Activated naive CD4-positive, alpha-beta T cell treated with anti-CD3 and anti-CD28 coated beads, Interleukin-2, amount 50 U/mL, for 24 hours (primary cell): ENCODE measurements around the gene PACRG.

Source experiments
- H3K27ac Mint-ChIP-seq: one replicate; pipeline ENCODE4 v1.8.0; 2021; ENCODE audit warnings: mild to moderate bottlenecking, mixed read lengths
- H3K27me3 Mint-ChIP-seq: one replicate; pipeline ENCODE4 v1.8.0; 2021; ENCODE audit warnings: mixed read lengths
- H3K36me3 Mint-ChIP-seq: one replicate; pipeline ENCODE4 v1.8.0; 2021; ENCODE audit warnings: mixed read lengths
- H3K4me1 Mint-ChIP-seq: one replicate; pipeline ENCODE4 v1.8.0; 2021; ENCODE audit warnings: mixed read lengths
- H3K4me3 Mint-ChIP-seq: one replicate; pipeline ENCODE4 v1.8.0; 2021; ENCODE audit warnings: mild to moderate bottlenecking, mixed read lengths
- H3K9me3 Mint-ChIP-seq: one replicate; pipeline ENCODE4 v1.8.0; 2021; ENCODE audit warnings: mixed read lengths

The PACRG gene

DNA sequence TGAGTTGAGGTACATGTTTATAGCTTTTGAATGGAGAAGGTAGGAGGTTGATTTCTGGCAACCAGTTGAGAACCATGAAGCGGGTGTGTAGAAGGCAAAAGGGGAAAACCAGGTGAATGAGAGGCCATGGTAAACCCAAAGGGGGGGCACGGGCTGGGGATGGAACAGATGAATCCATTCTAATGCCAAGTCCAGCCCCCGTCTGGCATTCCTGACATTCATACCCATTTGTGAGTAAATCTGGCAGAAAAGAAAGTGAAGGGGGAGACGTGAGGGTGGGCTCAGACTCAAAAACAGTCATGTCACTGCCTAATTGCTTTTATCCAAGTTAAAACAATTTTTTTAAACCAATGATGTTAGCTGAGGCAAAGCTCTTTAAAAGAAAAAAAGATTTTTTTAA lies 513.9 kb downstream of the PACRG start:
- Mint-ChIP-seq H3K27ac (no peak overlapping the region), H3K4me1 (no peaks in the 10 kb centered on the region), H3K27me3 (peaks cover 9% of the 10 kb centered on the region), H3K36me3 (no peaks in the 10 kb centered on the region), H3K9me3 (no peaks in the 10 kb centered on the region), H3K4me3 (no peak overlapping the region)

DNA sequence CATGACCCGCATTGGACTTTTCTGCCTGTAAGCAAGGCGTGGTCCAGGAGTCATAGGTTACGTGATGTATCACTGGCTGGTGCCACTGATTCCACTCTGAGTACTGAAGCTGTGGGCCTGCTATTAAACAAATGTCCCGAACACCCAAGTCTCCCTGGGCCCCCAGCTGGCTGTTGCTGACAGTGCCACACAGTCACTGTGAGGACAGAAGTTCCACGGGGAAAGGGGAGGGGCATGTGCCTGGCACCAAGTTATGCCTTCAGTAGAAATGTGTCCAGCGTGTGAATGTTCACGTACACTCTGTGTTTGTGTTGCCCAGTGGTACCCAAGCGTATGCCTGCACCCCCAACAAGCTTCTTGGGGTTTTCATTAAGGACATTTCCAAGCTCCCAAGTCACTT lies 515.3 kb downstream of the PACRG start:
- Mint-ChIP-seq H3K27ac (no peak overlapping the region), H3K36me3 (no peaks in the 10 kb centered on the region), H3K4me3 (no peak overlapping the region), H3K4me1 (no peaks in the 10 kb centered on the region), H3K27me3 (peaks cover 13% of the 10 kb centered on the region), H3K9me3 (no peaks in the 10 kb centered on the region)

DNA sequence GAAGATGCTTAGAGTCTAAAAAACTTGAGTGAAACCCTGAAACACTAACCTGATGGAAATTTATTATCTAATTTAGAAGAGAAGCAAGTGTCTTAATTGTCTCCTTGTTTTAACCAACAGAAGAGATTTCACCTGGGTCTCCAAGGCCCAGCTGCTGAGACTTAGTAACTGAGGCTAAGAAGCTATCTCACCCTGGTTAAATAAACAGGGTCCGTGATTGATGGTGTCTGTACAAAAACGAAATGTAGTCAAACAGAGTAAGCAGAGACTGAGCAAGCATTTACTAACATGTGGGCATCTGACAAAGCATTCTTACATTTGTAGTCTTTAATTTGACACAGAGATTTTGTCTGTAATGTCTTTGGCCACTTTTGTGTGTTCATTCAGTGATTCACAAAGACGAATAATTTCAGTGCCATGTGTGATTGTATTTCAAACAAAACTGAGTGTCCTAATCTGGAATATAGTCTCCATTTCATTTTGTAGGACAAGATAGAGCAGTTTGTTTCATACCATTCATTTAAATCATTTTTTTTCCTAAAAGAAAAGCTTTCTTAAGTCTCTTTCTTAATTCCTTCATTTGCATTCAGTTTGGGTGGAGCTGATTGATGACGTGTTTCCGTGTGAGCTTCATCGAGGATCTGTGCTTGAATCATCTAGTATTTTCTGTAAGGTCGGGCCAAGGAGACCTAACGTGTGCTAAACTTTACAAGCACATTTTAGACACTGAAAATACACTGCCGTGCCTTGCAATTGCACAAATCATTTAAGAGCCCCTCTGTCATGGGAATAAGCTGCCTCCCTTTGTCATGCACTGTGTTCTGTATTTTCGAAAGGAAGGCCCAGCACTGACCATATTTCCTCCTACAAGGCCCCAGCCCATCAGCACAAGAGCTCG lies 516.2 kb downstream of the PACRG start:
- H3K9me3 Mint-ChIP-seq, result no peaks in the 10 kb centered on the region
- H3K36me3 Mint-ChIP-seq, result no peaks in the 10 kb centered on the region
- H3K4me3 Mint-ChIP-seq, result no peak overlapping the region
- H3K27ac Mint-ChIP-seq, result no peak overlapping the region
- H3K27me3 Mint-ChIP-seq, result peaks cover 12% of the 10 kb centered on the region
- no peaks in the 10 kb centered on the region for H3K4me1 Mint-ChIP-seq

- Mint-ChIP-seq H3K36me3 (no peaks in the 10 kb centered on the region), H3K27me3 (peaks cover 16% of the 10 kb centered on the region), H3K27ac (no peak overlapping the region), H3K9me3 (no peaks in the 10 kb centered on the region), H3K4me1 (no peaks in the 10 kb centered on the region), H3K4me3 (no peak overlapping the region)
These were observed 520.3 kb downstream of the PACRG start for GRCh38 chr6:163248051-163248450.

DNA sequence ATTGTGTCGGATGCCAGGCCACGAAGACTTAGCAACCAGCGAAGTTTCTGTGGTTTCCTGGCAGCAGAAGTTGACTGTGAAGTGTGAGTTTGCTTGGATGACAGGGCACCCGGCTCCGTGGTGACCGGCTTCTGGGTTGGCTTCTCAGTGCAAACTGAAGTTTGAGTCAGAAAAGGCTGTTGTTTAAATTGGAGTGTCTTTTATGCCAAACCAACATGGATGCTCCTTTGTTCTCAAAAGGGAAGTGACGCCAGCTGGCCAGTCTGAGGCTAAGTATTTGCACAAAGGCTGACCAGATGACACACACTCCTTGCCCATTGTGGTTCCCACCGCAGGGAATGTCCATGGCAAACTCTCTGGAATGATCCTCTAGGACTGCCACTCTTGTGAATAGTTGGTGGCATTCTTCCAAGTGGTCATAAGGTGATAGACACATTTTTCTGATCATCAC lies 521.9 kb downstream of the PACRG start:
- H3K36me3 Mint-ChIP-seq, result no peaks in the 10 kb centered on the region
- H3K27me3 Mint-ChIP-seq, result peaks cover 16% of the 10 kb centered on the region
- no peak overlapping the region for H3K4me3 Mint-ChIP-seq
- no peak overlapping the region for H3K27ac Mint-ChIP-seq
- H3K4me1 Mint-ChIP-seq, result no peaks in the 10 kb centered on the region
- no peaks in the 10 kb centered on the region for H3K9me3 Mint-ChIP-seq

GRCh38 chr6:163250116-163250515 lies 522.3 kb downstream of the PACRG start:
- H3K9me3 Mint-ChIP-seq, result no peaks in the 10 kb centered on the region
- H3K36me3 Mint-ChIP-seq, result no peaks in the 10 kb centered on the region
- peaks cover 16% of the 10 kb centered on the region for H3K27me3 Mint-ChIP-seq
- no peak overlapping the region for H3K27ac Mint-ChIP-seq
- H3K4me1 Mint-ChIP-seq, result no peaks in the 10 kb centered on the region
- no peak overlapping the region for H3K4me3 Mint-ChIP-seq

DNA sequence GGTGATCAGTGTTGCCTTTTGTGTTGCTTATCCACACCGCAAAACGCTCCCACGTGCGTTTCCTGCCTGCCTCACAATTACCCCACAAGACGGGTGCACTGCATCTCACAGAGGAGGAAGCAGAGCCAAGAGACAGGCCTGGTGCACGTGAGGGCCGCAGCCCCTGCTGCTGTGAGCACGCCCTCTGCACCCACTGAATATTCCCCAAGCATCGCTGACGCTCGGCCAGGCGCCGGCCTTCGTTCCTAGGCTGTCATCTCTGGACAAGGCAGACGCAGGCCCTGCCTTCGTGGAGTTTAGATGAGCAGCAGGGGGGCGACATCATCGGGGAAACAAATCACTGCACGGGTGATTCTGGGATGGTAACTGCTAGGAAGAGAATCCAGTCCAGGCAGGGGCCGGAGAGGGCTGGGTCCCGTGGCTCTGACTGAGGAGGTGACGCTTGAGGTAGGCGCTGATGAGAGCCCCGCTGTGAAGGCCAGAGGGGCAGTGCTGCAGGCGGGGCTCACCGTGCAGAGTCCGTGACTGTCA lies 524.4 kb downstream of the PACRG start:
- Mint-ChIP-seq H3K36me3 (no peaks in the 10 kb centered on the region), H3K9me3 (no peaks in the 10 kb centered on the region), H3K27ac (no peak overlapping the region), H3K4me1 (no peaks in the 10 kb centered on the region), H3K27me3 (peaks cover 13% of the 10 kb centered on the region), H3K4me3 (no peak overlapping the region)

DNA sequence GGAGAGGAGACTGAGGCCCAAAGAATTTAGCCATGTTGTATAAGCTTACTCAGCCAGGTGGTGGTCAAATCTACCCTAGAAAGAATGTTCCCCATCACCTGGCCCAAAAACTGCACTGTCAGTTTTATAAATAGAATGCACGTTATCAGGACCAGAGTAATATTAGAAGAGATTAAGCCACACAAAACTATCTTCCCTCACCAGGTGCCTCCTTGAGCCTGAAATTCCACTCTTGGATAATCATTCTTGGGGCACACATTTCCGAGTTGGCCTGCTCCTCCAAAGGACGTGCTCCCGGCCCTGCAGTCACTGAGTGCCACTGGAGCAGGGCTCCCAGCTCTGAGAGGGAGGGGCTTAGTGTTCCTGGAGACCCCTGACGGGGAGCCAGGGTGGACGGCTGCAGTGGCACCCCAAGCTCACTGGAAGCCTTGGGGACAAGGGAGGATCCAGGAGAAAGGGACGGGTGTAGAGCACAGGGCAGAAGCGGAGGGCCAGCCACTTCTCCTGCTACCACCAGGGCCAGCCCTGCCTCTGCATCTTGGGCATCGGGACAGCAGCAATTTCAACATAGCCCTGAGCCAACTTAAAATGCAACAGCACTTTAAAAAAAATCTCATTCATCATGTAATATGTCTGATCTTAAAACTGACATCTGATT lies 525.9 kb downstream of the PACRG start:
- Mint-ChIP-seq H3K27me3 (peaks cover 8% of the 10 kb centered on the region), H3K27ac (no peak overlapping the region), H3K36me3 (no peaks in the 10 kb centered on the region), H3K4me3 (no peak overlapping the region), H3K9me3 (no peaks in the 10 kb centered on the region), H3K4me1 (no peaks in the 10 kb centered on the region)

GRCh38 chr6:163254341-163254835 lies 526.6 kb downstream of the PACRG start:
- Mint-ChIP-seq H3K27me3 (peaks cover 9% of the 10 kb centered on the region), H3K27ac (no peak overlapping the region), H3K9me3 (no peaks in the 10 kb centered on the region), H3K4me1 (no peaks in the 10 kb centered on the region), H3K4me3 (no peak overlapping the region), H3K36me3 (no peaks in the 10 kb centered on the region)

DNA sequence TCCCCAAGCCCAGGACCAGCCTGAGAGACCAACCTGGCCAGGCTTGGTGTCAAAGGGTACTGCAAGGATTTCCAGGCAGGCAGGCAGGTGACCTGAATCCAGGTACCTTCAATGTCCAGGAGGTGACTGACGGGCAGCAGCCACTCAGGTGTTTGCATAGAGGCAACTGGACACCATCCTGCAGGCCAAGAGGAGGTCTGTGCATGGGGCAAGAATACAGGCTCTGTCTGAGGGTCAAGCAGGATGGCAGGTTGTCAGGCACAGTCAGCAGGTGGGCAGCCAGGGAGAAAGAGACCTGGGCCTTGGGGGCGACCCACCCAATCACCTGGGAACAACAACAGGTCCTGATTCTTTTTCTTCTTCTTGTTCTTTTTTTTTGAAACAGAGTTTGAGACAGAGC lies 527.5 kb downstream of the PACRG start:
- no peak overlapping the region for H3K4me3 Mint-ChIP-seq
- H3K9me3 Mint-ChIP-seq, result no peaks in the 10 kb centered on the region
- H3K4me1 Mint-ChIP-seq, result peaks cover 4% of the 10 kb centered on the region
- H3K27me3 Mint-ChIP-seq, result peaks cover 12% of the 10 kb centered on the region
- H3K36me3 Mint-ChIP-seq, result no peaks in the 10 kb centered on the region
- H3K27ac Mint-ChIP-seq, result no peak overlapping the region

GRCh38 chr6:163259689-163260088 lies 531.9 kb downstream of the PACRG start:
- Mint-ChIP-seq H3K27ac (no peak overlapping the region), H3K9me3 (no peaks in the 10 kb centered on the region), H3K4me1 (peaks cover 9% of the 10 kb centered on the region), H3K36me3 (no peaks in the 10 kb centered on the region), H3K27me3 (peaks cover 8% of the 10 kb centered on the region), H3K4me3 (no peak overlapping the region)

- no peak overlapping the region for H3K27ac Mint-ChIP-seq
- peaks cover 9% of the 10 kb centered on the region for H3K27me3 Mint-ChIP-seq
- peaks cover 9% of the 10 kb centered on the region for H3K4me1 Mint-ChIP-seq
- H3K36me3 Mint-ChIP-seq, result no peaks in the 10 kb centered on the region
- no peaks in the 10 kb centered on the region for H3K9me3 Mint-ChIP-seq
- peak overlapping the region; percentile 45 for H3K4me3 Mint-ChIP-seq
These were observed 532.5 kb downstream of the PACRG start for GRCh38 chr6:163260111-163260895.

- no peaks in the 10 kb centered on the region for H3K9me3 Mint-ChIP-seq
- H3K27ac Mint-ChIP-seq, result no peak overlapping the region
- H3K36me3 Mint-ChIP-seq, result no peaks in the 10 kb centered on the region
- H3K27me3 Mint-ChIP-seq, result peaks cover 9% of the 10 kb centered on the region
- peak overlapping the region; percentile 45 for H3K4me3 Mint-ChIP-seq
- peaks cover 9% of the 10 kb centered on the region for H3K4me1 Mint-ChIP-seq
These were observed 533.1 kb downstream of the PACRG start for GRCh38 chr6:163260911-163261310.

- H3K27ac Mint-ChIP-seq, result no peak overlapping the region
- no peaks in the 10 kb centered on the region for H3K36me3 Mint-ChIP-seq
- H3K4me3 Mint-ChIP-seq, result no peak overlapping the region
- no peaks in the 10 kb centered on the region for H3K9me3 Mint-ChIP-seq
- peaks cover 9% of the 10 kb centered on the region for H3K4me1 Mint-ChIP-seq
- H3K27me3 Mint-ChIP-seq, result peaks cover 13% of the 10 kb centered on the region
These were observed 533.6 kb downstream of the PACRG start for GRCh38 chr6:163261361-163261760.

GRCh38 chr6:163262080-163262479 lies 534.3 kb downstream of the PACRG start:
- no peaks in the 10 kb centered on the region for H3K9me3 Mint-ChIP-seq
- H3K36me3 Mint-ChIP-seq, result no peaks in the 10 kb centered on the region
- no peak overlapping the region for H3K27ac Mint-ChIP-seq
- peaks cover 16% of the 10 kb centered on the region for H3K27me3 Mint-ChIP-seq
- H3K4me1 Mint-ChIP-seq, result peaks cover 9% of the 10 kb centered on the region
- H3K4me3 Mint-ChIP-seq, result no peak overlapping the region
